Gastroesophageal sphincter (tissue), 4 donors: ENCODE data around the gene HOXC6. TPM values are rescaled to one million over a fixed set of nuclear protein-coding genes. Genes with fewer than 3 reads are reported as not detected.

Source experiments
- ATAC-seq: fragments of 150-250 bp; one replicate; pipeline ENCODE4 v1.9.1; 2016; ENCODE audit warnings: mild to moderate bottlenecking, moderate library complexity
- H3K27ac ChIP-seq, 4 donors: fragments of 200-600 bp; sonication (generic) in 3 of 4; 1 replicate in 3 of 4; 2 replicates in 1 of 4; pipeline ENCODE4 v1.5.1; 2016 to 2019
- H3K27me3 ChIP-seq: fragments of 200-600 bp; sonication (generic); one replicate; pipeline ENCODE4 v1.5.1; 2019
- H3K36me3 ChIP-seq, 2 donors: fragments of 200-600 bp; sonication (generic); one replicate each; pipeline ENCODE4 v1.5.1; 2019; ENCODE audit warnings: control low read depth in 1 of 2
- H3K4me1 ChIP-seq, 3 donors: fragments of 200-600 bp; sonication (generic); 1 replicate in 2 of 3; 2 replicates in 1 of 3; pipeline ENCODE4 v1.5.1; 2016 to 2019; ENCODE audit warnings: control low read depth in 2 of 3
- H3K4me3 ChIP-seq, 2 donors: fragments of 200-600 bp; sonication (generic); one replicate each; pipeline ENCODE4 v1.5.1; 2019; ENCODE audit warnings: mild to moderate bottlenecking in 1 of 2, moderate library complexity in 1 of 2
- H3K9me3 ChIP-seq, 3 donors: fragments of 200-600 bp; sonication (generic); one replicate each; pipeline ENCODE4 v1.5.1; 2017 to 2019; ENCODE audit warnings: control low read depth in 2 of 3
- CTCF ChIP-seq, 4 experiments: fragments of 200-600 bp in 2 of 4; fragments of 450-650 bp in 2 of 4; sonication (generic) in 1 of 4; IDR thresholded peaks; one replicate each; pipeline ENCODE4 v1.5.1; 2017 to 2019; ENCODE audit warnings: antibody characterized with exemption in 4 of 4, mild to moderate bottlenecking in 2 of 4, moderate library complexity in 2 of 4
- EP300 ChIP-seq: sonication (generic); formaldehyde crosslinking; IDR thresholded peaks from one replicate; pipeline ENCODE4 v1.6.1; 2017; ENCODE audit warnings: antibody characterized with exemption, mild to moderate bottlenecking
- POLR2A ChIP-seq, 2 donors: fragments of 450-650 bp; IDR thresholded peaks; one replicate each; pipeline ENCODE4 v1.6.1; 2017; ENCODE audit warnings: antibody characterized with exemption in 2 of 2, mild to moderate bottlenecking in 2 of 2, moderate library complexity in 1 of 2
- POLR2AphosphoS5 ChIP-seq: sonication (generic); formaldehyde crosslinking; IDR thresholded peaks from one replicate; pipeline ENCODE4 v1.6.1; 2017; ENCODE audit warnings: antibody characterized with exemption
- WGBS, 2 donors: methylation state at CpG; one replicate each; pipeline ENCODE4 v1.1.5; 2018; ENCODE audit warnings: low coverage in 1 of 2; 5-methylcytosine and 5-hydroxymethylcytosine counted together
- total RNA-seq, 4 donors: library from RNA; depleted of rRNA; stranded (reverse); fragments of >200 nt; gene quantifications; one replicate each; pipeline ENCODE4 v1.1.0, GENCODE V29; 2016

Gene HOXC6
- total RNA-seq, 4 donors from 2014 or later = 0.50 TPM; not detected in 3

DNA sequence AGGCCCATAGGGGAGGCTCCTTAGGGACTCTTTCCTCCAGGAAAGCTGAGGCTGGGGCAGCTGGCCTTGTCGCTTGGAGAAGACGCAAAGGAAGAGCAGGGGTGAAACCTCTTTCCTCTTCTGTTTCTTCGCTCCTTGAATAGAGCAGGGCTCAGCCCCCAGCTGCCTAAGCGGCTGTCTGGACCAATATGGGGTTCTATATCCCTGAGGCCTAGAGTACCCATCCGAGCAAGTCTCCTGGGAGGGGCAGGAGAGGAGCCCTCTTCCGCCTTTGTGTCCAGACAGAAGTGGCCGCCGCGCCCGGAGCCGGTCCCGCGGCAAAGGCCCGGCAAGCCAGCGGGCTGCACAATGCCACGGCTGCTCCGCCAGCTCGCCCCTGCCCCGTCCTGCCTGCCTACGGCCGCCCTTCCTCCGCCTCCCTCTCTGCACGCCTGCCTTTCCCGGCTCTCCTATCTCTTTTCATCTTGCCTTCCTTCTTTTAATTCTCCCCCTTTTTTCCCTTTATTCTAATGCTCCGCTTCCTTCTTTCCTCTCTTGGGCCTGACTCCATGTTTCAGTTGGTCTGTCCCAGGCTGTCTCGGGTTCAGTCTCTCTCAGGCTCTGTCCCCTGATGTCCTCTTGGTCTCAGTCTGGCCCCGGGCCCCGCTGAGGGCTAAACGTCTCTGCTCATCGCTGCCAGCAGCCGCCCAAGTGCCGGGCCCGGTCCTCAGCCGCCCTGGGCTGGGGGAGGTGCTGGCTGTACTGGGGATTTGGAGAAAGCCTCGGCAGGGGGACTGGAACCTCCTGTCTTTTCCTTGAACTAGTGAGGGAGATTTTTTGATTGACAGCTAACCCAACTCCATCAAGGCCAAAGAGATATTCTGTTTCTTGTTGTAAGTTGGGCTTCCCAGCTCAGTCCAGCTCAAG lies 30.8 kb upstream of the HOXC6 start:
- peaks cover 100% of the 10 kb centered on the region for H3K27me3 ChIP-seq
- H3K36me3 ChIP-seq = no peaks in the 10 kb centered on the region
- H3K9me3 ChIP-seq = no peaks in the 10 kb centered on the region
- 18 to 26% methylated on average over 16 to 24 of the region's 35 CpGs for WGBS, 2 donors
- peaks cover 0 to 53% (median 34%) of the 10 kb centered on the region in 3 donors for H3K4me1 ChIP-seq
- H3K27ac ChIP-seq = no peak overlapping the region
- H3K4me3 ChIP-seq = no peak overlapping the region
- no peak for TF ChIP-seq POLR2AphosphoS5
- TF ChIP-seq EP300 = no peak
- ATAC-seq = no peak

DNA sequence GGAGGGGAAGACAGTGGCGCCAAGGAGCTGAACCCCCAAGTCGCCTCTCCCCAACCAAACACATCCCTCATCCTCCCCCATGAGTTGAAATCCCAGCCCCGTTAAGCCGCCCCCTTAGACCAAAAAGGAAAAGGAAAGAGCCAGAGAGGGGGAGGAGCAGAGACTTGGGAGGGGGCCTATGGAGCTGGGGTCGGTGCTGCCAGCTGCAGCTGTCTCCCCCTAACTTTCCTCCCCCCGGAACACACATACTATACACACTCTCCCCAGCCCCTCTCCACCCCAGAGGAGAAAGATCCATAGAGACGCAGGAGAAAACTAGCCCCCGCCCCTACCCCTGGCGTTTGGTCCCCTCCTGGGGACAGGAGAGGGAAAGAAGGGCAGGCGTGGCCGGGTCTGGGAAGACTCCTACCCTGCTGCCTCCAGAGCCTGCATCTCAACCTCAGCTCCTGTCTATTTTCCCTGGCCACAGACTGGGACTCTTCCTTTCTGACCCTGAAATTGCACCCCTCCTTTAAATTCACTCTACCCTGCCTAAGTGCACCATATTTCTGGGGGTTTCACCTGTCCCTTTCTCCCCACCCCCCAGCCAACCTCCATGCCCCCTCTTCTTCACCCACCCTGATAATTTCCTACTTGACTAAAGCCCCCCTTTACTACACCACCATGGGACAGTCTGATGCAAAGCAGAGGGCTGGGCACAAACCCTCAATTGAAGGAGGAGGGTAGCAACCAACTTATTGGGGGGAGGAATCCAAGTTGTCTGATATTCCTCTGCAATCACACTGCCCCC lies 29.9 kb upstream of the HOXC6 start:
- Histone ChIP-seq H3K9me3 (no peaks in the 10 kb centered on the region), H3K36me3 (no peaks in the 10 kb centered on the region), H3K27ac (no peak overlapping the region), H3K27me3 (peaks cover 100% of the 10 kb centered on the region), H3K4me1 (peaks cover 0 to 53% (median 34%) of the 10 kb centered on the region in 3 donors), H3K4me3 (no peak overlapping the region)
- no peak for TF ChIP-seq EP300
- no peak for TF ChIP-seq CTCF (IDR thresholded peaks at IDR 0.05)
- no peak for TF ChIP-seq POLR2A (IDR thresholded peaks at IDR 0.05)
- TF ChIP-seq POLR2AphosphoS5 = no peak
- no peak for ATAC-seq
- WGBS, 2 donors = 9 to 17% methylated on average over 1 to 6 of the region's 11 CpGs

DNA sequence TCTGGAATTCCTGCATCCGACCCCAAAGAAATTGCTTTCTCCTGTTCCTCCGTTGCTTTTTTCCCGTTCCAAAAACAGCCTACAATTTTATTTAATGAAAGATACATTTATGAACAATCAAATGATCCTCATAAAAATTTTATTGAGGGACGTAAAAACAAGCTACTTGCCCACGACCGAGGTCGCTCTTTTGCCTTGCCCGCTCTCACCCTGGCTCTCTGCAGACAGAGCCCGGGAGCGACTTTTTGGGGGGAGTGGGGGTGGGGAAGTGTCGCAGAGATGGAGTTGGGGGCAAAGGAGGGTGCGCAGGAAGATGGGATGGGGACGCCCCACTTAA lies 29.4 kb upstream of the HOXC6 start:
- WGBS, 2 donors = 6 to 8% methylated on average over 10 to 12 of the region's 13 CpGs
- H3K9me3 ChIP-seq = no peaks in the 10 kb centered on the region
- TF ChIP-seq CTCF (IDR thresholded peaks at IDR 0.05) (no peak), EP300 (no peak), POLR2A (IDR thresholded peaks at IDR 0.05) (no peak), POLR2AphosphoS5 (no peak)
- H3K36me3 ChIP-seq = no peaks in the 10 kb centered on the region
- ATAC-seq = no peak
- peaks cover 0 to 51% (median 34%) of the 10 kb centered on the region in 3 donors for H3K4me1 ChIP-seq
- H3K27me3 ChIP-seq = peaks cover 100% of the 10 kb centered on the region
- no peak overlapping the region for H3K27ac ChIP-seq
- H3K4me3 ChIP-seq = no peak overlapping the region

DNA sequence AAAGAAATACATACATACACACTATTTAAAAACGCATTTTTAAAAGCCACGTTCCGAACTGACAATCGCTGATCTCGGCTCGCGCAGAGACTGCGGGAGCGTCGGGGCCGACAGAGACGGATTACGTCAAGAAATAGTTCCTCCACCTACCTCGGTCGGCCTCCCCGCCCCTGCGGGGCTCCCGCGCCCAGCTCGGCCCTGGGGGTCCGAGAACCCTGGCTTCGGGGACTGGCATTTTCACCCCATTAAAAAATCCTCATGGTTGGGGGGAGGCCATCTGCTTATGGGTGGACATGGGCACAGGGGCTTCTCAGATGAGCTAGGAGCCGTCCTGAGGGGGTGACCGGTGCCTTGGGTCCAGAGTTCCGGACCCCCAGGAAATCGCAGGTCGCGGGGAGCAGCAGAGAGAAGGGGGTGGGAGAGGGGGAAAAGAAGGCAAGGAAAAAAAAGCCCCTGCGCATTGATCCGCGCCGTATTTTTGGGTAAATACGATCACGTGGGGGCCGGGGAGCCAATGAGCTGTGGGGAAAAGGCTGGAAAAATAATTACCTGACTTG lies 28.6 kb upstream of the HOXC6 start:
- H3K9me3 ChIP-seq = no peaks in the 10 kb centered on the region
- peaks cover 0 to 43% (median 26%) of the 10 kb centered on the region in 3 donors for H3K4me1 ChIP-seq
- peak overlapping the region in 1 of 2 donors; percentile 39 for H3K4me3 ChIP-seq
- no peak overlapping the region for H3K27ac ChIP-seq
- ATAC-seq = no peak
- WGBS, 2 donors = 2 to 5% methylated on average over 12 to 14 of the region's 35 CpGs
- H3K27me3 ChIP-seq = peaks cover 100% of the 10 kb centered on the region
- no peaks in the 10 kb centered on the region for H3K36me3 ChIP-seq
- no peak for TF ChIP-seq POLR2A (IDR thresholded peaks at IDR 0.05)

DNA sequence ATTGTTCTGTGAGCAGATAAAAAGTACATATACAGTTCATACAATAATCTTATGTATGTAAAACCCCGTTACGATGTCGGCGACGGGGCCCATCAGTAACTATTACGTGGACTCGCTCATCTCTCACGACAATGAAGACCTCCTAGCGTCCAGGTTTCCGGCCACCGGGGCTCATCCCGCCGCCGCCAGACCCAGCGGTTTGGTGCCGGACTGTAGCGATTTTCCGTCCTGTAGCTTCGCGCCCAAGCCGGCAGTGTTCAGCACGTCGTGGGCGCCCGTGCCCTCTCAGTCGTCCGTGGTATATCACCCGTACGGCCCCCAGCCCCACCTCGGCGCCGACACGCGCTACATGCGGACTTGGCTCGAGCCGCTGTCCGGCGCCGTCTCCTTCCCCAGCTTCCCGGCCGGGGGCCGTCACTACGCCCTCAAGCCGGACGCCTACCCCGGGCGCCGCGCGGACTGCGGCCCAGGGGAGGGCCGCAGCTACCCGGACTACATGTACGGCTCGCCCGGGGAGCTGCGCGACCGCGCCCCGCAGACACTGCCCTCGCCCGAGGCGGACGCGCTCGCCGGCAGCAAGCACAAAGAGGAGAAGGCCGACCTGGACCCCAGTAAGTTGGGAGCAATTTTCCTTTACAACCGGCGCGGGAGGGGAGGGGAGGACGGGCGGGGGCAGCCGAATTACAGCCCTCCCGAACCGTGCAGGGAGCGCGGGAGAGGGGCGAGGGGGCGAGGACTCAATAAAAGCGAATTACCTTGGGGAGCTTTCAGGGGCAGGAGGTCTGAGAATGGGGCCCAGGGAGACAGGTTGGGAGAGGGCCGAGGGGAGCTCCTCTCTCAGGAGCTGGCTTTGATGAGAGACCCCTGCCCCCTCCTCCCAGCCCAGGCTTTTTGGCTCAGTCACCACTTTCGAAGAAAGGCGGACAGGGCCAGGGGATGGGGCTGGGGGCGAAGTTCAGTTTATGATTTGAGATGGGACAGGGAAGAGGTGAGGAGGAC lies 27.8 kb upstream of the HOXC6 start, which contains the start of gene HOXC9:
TSS of gene HOXC9 (plus strand) at position 46 of the 999 bp plus-strand sequence. CDS start at position 74, 28 bp downstream.
- 0 to 3% methylated on average over 8 to 38 of the region's 87 CpGs for WGBS, 2 donors
- Histone ChIP-seq H3K9me3 (no peaks in the 10 kb centered on the region), H3K27ac (no peak within 1 kb of the TSS), H3K27me3 (peaks cover 100% of the 10 kb centered on the region), H3K4me1 (peaks cover 0 to 35% (median 18%) of the 10 kb centered on the region in 3 donors), H3K36me3 (no peaks in the 10 kb centered on the region), H3K4me3 (peak within 1 kb of the TSS in 1 of 2 donors; percentile 39)
- no peak for TF ChIP-seq EP300
- no peak for TF ChIP-seq CTCF (IDR thresholded peaks at IDR 0.05)
- no peak for TF ChIP-seq POLR2A (IDR thresholded peaks at IDR 0.05)
- no peak for TF ChIP-seq POLR2AphosphoS5
- no peak for ATAC-seq
